Embryonic facial prominence (tissue), 1 donor: ENCODE measurements around the gene CYFIP2.

Source experiments
- DNase-seq: peaks from one replicate; pipeline ENCODE4 v3.0.0-alpha.2; 2016; ENCODE audit errors: extremely low spot score

Gene CYFIP2

GRCh38 chr5:157258450-157258849 is 7.5 kb upstream of the CYFIP2 start:
- DNase-seq: no peak

GRCh38 chr5:157259699-157260098 is 6.2 kb upstream of the CYFIP2 start:
- DNase-seq: no peak

DNA sequence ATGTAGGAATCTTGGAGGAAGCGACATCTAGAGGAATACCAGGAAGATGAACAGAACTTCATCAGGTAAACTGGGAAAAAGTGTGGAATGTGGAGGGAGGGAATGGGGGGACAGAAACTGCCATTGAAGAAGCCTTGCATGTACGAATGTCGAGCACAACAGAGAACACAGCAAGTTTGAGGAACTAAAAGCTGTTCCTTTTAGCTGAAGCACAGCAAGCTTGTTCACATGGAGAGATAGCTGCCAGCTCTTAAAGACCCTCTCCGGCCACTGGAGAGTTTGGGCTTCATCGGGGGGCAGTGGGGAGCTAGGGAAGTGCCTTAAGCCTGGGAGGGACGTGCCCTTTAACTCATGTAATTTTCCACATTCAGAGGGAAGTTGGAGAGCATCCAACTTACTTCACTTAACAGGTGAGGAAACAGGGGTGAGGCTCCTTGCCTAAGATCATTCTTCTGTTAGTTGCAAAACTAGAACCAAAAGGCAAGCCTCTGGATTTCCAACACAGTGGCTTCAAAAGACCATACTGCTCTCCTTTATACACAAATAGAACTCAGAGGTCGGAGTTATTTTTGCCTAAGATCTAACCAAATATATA is 2.3 kb upstream of the CYFIP2 start:
- no peak for DNase-seq

- DNase-seq: no peak
Observed at GRCh38 chr5:157266286-157267007, 524 bp downstream of the CYFIP2 start.

- no peak for DNase-seq
Observed at GRCh38 chr5:157267025-157267424, 1.1 kb downstream of the CYFIP2 start.

- DNase-seq: no peak
Observed at GRCh38 chr5:157267761-157268480, 2.0 kb downstream of the CYFIP2 start.

- DNase-seq: no peak
Observed at GRCh38 chr5:157269165-157269671, 3.3 kb downstream of the CYFIP2 start.

GRCh38 chr5:157269761-157270272 is 3.9 kb downstream of the CYFIP2 start:
- no peak for DNase-seq

DNA sequence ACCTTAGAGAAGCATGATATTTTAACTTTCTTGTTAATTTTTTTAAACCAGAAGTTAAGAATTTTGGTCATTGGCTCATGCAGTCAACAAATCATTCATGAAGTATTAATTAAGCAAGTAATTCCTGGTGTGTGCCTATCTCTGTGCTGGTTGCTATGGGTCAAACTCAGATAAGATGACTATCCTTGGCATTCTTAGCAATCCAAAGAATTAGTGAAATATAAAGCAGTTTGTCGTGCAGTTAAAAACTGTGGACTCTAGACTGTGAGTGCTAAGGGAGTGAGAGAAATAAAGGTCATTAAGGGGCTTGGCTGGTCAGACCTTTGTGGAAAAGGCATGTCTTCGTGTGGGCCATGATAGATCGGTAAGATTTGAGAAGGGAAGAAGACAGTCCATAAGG is 4.8 kb downstream of the CYFIP2 start:
- DNase-seq: no peak

DNA sequence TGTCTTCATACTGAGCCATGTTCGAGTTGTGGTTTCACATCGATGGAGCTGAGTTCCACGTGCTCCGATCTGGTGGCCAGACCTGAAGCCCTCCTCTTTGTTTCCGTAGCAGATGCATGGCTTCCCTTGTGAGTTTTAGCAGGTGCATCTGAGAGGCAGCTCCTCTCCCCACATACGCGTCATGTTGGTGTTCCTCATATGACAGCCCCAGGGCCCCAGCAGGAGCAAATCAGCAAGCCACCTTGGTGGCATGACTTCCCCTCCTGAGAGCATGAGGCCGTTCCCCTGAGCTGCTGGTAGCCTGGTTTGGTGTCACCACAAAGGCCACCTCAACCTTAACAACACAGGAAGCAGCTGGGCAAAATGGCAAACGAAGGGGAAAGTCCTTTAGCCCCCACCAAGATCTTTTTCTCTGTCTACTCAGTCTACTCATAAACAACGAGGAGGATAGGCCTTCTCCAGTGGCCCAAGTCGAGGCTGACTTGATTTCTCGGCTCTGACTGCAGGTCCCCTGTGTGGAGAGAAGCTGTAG is 5.9 kb downstream of the CYFIP2 start:
- no peak for DNase-seq

DNA sequence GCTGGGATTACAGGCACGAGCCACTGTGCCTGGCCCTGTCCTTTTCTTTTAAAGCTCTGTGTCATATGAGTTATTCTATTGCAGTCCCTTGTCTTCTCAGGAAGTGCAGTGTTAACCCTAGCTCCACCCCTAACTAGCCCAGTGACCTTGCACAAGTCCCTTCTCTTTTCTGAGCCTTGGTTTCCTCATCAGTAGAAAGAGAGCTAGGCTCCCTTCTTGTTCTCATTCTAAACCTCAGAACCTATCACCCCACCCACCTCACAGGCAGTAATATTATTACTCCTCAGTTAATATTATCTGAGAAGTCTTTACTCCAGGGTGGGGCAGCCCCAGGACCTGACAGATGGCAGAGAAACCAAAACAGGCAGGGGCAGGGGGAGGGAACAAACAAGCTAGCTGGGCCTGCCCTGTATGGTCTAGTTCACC is 7.2 kb downstream of the CYFIP2 start:
- no peak for DNase-seq

DNA sequence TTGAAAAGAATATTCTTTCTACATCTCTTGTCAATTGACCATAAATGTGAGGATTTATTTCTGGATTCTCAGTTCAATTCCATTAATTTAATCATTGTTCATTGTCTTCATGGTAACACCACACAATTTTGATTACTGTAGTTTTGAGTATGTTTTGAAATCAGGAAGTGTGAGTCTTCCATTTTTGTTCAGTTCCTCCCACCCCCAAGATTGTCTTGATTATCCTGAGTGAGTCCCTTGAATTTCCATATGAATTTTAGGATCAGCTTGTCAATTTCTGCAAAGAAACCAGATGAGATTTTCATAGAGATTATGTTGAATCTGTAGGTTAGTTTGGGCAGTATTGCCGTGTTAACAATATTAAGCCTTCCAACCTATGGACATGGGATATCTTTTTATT is 9.5 kb downstream of the CYFIP2 start:
- DNase-seq: no peak

GRCh38 chr5:157278319-157279037 is 12.6 kb downstream of the CYFIP2 start:
- DNase-seq: no peak

DNA sequence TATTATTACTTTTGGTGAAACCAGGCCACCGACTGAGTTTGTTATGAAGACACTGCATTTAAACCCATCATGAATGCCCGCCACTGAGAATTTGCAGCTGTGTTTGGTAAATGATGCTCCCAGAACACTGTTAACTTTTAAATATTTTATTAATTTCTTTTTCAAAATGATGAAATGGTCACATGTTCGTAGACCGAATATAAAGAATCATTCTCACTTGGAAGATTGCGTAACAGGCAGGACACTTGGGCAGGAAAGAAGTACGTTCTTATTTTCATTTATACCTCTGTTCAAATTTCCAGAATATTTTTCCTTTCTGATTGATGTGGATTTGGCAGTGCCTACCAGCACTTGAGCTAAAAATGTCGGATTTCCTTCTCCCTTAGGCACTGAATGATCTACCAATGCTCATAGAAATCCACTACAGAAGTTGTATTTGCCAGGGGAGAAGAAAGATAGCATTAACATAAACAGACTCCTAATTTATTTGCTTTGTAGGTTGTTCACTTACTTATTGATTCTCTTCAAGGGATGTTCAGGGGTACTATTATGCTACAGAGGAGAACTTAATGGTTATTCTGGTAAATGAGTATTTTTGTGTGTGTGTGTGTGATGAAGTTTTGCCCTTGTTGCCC is 13.8 kb downstream of the CYFIP2 start:
- DNase-seq: no peak

- DNase-seq: no peak
Observed at GRCh38 chr5:157280927-157281326, 15.0 kb downstream of the CYFIP2 start.

DNA sequence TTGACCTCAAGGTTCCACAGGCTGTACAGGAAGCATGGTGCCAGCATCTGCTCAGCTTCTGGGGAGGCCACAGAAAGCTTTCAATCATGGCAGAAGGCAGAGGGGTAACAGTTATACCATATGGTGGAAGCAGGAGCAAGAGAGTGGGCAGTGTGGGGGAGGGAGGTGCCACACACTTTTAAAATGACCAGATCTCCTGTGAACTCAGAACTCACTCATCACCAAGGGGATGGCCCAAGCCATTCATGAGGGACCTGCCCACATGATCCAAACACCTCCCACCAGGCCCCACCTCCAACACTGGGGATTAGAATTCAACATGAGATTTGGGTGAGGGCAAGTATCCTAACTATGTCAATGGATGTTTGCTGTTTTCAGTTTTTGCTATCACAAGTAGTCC is 16.2 kb downstream of the CYFIP2 start:
- no peak for DNase-seq

- DNase-seq: no peak
Observed at GRCh38 chr5:157283434-157283833, 17.5 kb downstream of the CYFIP2 start.

DNA sequence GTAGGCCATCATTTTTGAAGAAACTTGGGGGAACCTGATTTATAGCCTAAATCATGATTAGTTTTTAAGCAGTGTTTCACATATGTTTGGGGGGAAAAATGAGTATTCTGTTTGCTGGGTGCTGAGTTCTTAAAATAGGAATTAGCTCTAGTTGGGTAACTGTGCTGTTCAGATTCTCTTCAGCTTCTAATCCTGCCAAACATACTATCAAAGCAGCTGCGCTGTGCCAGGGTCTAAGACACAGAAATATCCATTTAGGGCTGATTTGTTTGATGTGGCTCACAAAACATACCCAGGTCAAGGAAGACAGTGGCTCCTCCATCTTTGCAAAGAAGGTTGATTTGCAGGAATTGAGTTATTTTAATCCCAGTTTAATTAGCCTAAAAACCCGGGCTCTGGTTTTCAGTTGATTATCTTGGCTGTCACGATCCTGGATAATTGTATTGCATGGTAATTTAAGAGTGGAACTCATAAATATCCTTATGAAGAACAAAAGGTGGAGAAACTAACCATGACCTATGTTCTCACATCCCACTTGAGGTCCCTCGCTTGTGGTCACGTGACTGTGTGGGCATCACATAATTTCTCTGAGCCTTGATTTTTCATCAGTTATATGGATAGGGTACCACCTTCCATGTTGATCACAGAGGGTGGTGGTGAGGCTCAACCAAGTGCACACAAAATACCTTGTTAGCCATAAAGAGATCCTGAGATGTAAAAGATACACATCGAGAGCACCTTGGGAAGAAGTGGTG is 18.7 kb downstream of the CYFIP2 start:
- no peak for DNase-seq

- no peak for DNase-seq
Observed at GRCh38 chr5:157285310-157286035, 19.6 kb downstream of the CYFIP2 start.

GRCh38 chr5:157286761-157287211 is 20.9 kb downstream of the CYFIP2 start:
- no peak for DNase-seq
